CD4-positive, alpha-beta T cell (primary cell): ENCODE results near the gene FBLN5. TPM values are rescaled to one million over a fixed set of nuclear protein-coding genes. Genes with fewer than 3 reads are reported as not detected.

Experiments
- ATAC-seq: fragments of 200-7000 bp; cut with Tn5 transposase; one replicate; pipeline ENCODE4 v1.10.0; 2022; ENCODE audit warnings: mild to moderate bottlenecking; ENCODE audit not compliant: poor library complexity
- CTCF ChIA-PET: fragments of 350-600 bp; sonication (Branson Sonifier 250); formaldehyde crosslinking; loops from one replicate; lab custom pipeline; 2021; ENCODE audit warnings: antibody characterized with exemption, inconsistent platforms; lab: Charles Lee
- POLR2A ChIA-PET: fragments of 350-600 bp; sonication (Branson Sonifier 250); formaldehyde crosslinking; loops from one replicate; lab custom pipeline; 2021; ENCODE audit warnings: antibody characterized with exemption, inconsistent platforms; lab: Charles Lee
- DNase-seq, 14 experiments: peaks; one replicate each; pipeline ENCODE4 v3.0.0-alpha.2; 2013 to 2020; ENCODE audit warnings: mixed read lengths in 2 of 14
- H3K27ac ChIP-seq, 2 donors: one replicate each; pipeline versions ENCODE4 v1.5.1 to v1.7.0; 2013; ENCODE audit warnings: low read length in 2 of 2, low read depth in 1 of 2, mild to moderate bottlenecking in 1 of 2
- H3K27me3 ChIP-seq, 2 experiments: 1 replicate in 1 of 2; 2 replicates in 1 of 2; pipeline versions ENCODE4 v1.6.1 to v1.7.0; 2013; ENCODE audit warnings: low read length in 2 of 2, control low read depth in 1 of 2, mild to moderate bottlenecking in 1 of 2, moderate library complexity in 1 of 2; ENCODE audit not compliant: insufficient read depth in 2 of 2, control insufficient read depth in 1 of 2
- H3K36me3 ChIP-seq: one replicate; pipeline ENCODE4 v1.6.1; 2013; ENCODE audit warnings: low read length, control low read depth; ENCODE audit not compliant: insufficient read depth
- H3K4me1 ChIP-seq: one replicate; pipeline ENCODE4 v1.6.1; 2013; ENCODE audit warnings: low read length, control low read depth; ENCODE audit not compliant: insufficient read depth
- H3K4me3 ChIP-seq: one replicate; pipeline ENCODE4 v1.5.1; 2013; ENCODE audit warnings: mild to moderate bottlenecking, low read length, moderate library complexity
- H3K9me3 ChIP-seq, 2 experiments: 1 replicate in 1 of 2; 2 replicates in 1 of 2; pipeline versions ENCODE4 v1.6.1 to v1.7.0; 2013; ENCODE audit warnings: low read length in 2 of 2, mild to moderate bottlenecking in 2 of 2, control low read depth in 1 of 2, moderate library complexity in 1 of 2; ENCODE audit not compliant: control insufficient read depth in 1 of 2, insufficient read depth in 1 of 2
- H3K27ac Mint-ChIP-seq: one replicate; pipeline ENCODE4 v1.8.0; 2020; ENCODE audit warnings: mixed read lengths
- H3K27me3 Mint-ChIP-seq: one replicate; pipeline ENCODE4 v1.8.0; 2021; ENCODE audit warnings: mixed read lengths
- H3K36me3 Mint-ChIP-seq: one replicate; pipeline ENCODE4 v1.8.0; 2021; ENCODE audit warnings: low read depth, mixed read lengths
- H3K4me1 Mint-ChIP-seq: one replicate; pipeline ENCODE4 v1.8.0; 2021; ENCODE audit warnings: low read depth, mixed read lengths
- H3K4me3 Mint-ChIP-seq: one replicate; pipeline ENCODE4 v1.8.0; 2020; ENCODE audit warnings: mild to moderate bottlenecking, mixed read lengths
- H3K9me3 Mint-ChIP-seq: one replicate; pipeline ENCODE4 v1.8.0; 2020; ENCODE audit warnings: mixed read lengths
- intact Hi-C, 2 experiments: fragments of 100-400 bp; cut with DNase I in 1 of 2; cut with micrococcal nuclease in 1 of 2; formaldehyde crosslinking; loops; one replicate each; pipeline versions ENCODE4 v1.15.1 to v1.9.0; 2023 to 2025; cut with DNase I, micrococcal nuclease
- total RNA-seq, 174 experiments: library from RNA in 2 of 174; stranded (reverse) in 2 of 174; gene quantifications; one replicate each; pipeline ENCODE4 v1.2.3 and lab custom pipeline; 2021 to 2026
- TF ChIP-seq, protein P1 (sequence below): fragments of 200-600 bp; IDR thresholded peaks from one replicate; pipeline ENCODE4 v1.8.0; 2022; ENCODE audit warnings: antibody characterized with exemption, mild to moderate bottlenecking

Gene FBLN5
- total RNA-seq, 2 experiments from 2014 or later, result 1.2 to 1.5 TPM

DNA sequence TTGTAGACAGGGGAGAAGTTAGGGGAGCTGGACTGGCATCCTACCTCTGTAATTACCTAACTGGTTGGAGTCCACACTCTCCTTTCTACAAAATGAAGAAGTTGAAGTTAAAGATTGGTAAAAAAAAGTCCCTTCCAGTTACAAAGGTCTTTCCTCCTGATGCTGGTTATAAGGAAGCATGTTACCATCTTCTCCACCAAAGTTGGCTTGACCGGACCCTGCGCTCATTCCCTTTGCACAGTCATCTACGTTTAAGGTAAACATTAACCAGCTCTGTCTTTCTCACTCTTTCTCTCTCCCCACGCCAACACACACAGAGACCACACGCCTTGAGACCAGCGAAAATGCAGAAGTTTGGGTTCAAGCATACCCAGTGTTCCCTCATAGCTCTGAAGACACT lies 11.9 kb downstream of the FBLN5 start:
- ATAC-seq, result no peak
- Histone ChIP-seq H3K4me3 (no peak overlapping the region), H3K27ac (no peak overlapping the region), H3K9me3 (no peaks in the 10 kb centered on the region), H3K4me1 (no peaks in the 10 kb centered on the region), H3K27me3 (no peaks in the 10 kb centered on the region), H3K36me3 (no peaks in the 10 kb centered on the region)
- TF ChIP-seq, protein P1, sequence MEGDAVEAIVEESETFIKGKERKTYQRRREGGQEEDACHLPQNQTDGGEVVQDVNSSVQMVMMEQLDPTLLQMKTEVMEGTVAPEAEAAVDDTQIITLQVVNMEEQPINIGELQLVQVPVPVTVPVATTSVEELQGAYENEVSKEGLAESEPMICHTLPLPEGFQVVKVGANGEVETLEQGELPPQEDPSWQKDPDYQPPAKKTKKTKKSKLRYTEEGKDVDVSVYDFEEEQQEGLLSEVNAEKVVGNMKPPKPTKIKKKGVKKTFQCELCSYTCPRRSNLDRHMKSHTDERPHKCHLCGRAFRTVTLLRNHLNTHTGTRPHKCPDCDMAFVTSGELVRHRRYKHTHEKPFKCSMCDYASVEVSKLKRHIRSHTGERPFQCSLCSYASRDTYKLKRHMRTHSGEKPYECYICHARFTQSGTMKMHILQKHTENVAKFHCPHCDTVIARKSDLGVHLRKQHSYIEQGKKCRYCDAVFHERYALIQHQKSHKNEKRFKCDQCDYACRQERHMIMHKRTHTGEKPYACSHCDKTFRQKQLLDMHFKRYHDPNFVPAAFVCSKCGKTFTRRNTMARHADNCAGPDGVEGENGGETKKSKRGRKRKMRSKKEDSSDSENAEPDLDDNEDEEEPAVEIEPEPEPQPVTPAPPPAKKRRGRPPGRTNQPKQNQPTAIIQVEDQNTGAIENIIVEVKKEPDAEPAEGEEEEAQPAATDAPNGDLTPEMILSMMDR, result no peak
- H3K4me1 Mint-ChIP-seq, result no peaks in the 10 kb centered on the region
- ChIA-PET POLR2A (no interaction called here), CTCF (no interaction called here)
- H3K9me3 Mint-ChIP-seq, result no peaks in the 10 kb centered on the region
- H3K27me3 Mint-ChIP-seq, result peaks cover 3% of the 10 kb centered on the region
- H3K4me3 Mint-ChIP-seq, result no peak overlapping the region
- no peak overlapping the region for H3K27ac Mint-ChIP-seq
- no peaks in the 10 kb centered on the region for H3K36me3 Mint-ChIP-seq
- intact Hi-C loops, result no loop called here
- DNase-seq, result no peak

DNA sequence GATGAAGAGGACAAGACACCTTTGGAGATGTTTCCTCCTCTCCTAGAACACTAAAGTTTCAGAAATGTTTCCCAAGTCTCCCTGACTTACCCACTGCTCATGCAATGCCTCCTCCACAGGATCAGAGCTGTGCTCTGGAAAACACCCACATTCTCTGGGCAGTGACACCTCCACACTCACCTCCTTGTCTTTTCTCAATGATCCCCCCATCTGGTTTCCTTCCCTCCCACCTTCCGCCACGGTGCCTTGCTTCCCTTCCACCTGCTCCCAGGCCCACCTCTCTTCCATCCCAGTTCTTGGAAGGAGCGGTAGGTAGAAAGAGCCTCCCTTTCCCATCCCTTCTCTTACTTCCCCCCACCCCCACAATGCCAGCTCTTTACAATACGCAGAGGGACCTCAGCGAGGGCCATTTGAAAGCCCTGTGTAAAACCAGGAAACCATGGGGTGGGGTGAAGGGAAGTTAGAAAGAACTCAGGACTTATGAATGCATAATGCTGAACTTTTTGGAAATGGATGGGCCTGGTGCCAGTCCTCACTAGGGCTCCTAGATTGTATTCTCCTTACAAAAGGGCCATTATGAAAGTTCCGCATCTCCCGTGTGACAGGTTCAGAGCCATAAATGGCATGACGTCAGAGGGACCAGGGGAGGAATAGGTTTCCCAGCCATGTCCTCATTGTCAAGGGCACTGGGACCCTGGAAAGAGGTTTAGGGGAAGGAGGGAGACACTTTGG lies 12.8 kb downstream of the FBLN5 start:
- Mint-ChIP-seq H3K27ac (no peak overlapping the region), H3K4me1 (no peaks in the 10 kb centered on the region), H3K36me3 (no peaks in the 10 kb centered on the region), H3K27me3 (no peaks in the 10 kb centered on the region), H3K4me3 (no peak overlapping the region), H3K9me3 (no peaks in the 10 kb centered on the region)
- Histone ChIP-seq H3K27ac (no peak overlapping the region), H3K9me3 (no peaks in the 10 kb centered on the region), H3K4me1 (no peaks in the 10 kb centered on the region), H3K36me3 (no peaks in the 10 kb centered on the region), H3K27me3 (no peaks in the 10 kb centered on the region), H3K4me3 (no peak overlapping the region)
- CTCF ChIA-PET, result no interaction called here
- POLR2A ChIA-PET, result no interaction called here
- no peak for ATAC-seq
- DNase-seq, result no peak
- intact Hi-C loops, result no loop called here
- TF ChIP-seq, protein P1, result no peak

DNA sequence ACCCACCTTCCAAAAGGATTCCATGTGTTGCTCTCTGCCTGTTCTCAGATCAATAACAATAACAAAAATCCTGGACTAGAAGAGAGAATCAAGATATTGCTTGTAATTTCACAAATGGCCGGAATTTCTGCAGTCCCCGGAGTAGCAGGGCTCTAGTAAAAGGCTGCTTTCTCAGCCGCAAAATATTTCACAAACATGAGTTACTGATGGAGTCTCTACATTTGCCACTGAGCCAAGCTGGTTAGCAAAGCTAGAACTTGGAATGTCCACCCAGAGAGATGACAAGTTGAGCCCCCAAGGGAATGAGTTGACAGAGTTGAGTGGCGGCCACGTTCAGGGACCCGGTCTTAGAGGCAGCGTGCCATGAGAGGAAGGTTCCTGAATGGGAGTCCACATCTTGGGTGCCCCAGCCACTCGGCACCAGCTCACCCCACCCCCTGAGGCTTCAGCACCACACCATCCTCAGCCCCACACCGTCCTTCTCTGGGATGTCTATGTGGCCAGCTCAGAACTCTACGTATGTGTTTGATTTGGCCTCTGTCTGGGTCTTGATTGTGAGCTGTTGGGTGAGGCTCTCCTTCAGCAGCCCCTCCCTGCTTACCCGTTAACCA lies 15.9 kb downstream of the FBLN5 start:
- no peaks in the 10 kb centered on the region for H3K36me3 Mint-ChIP-seq
- H3K9me3 ChIP-seq, result no peaks in the 10 kb centered on the region
- H3K4me1 Mint-ChIP-seq, result no peaks in the 10 kb centered on the region
- TF ChIP-seq, protein P1, result no peak
- intact Hi-C loops, result no loop called here
- no peak overlapping the region for H3K27ac ChIP-seq
- no peak overlapping the region for H3K4me3 ChIP-seq
- ChIA-PET CTCF (no interaction called here), POLR2A (no interaction called here)
- no peaks in the 10 kb centered on the region for H3K9me3 Mint-ChIP-seq
- DNase-seq, result no peak
- no peaks in the 10 kb centered on the region for H3K27me3 Mint-ChIP-seq
- H3K4me3 Mint-ChIP-seq, result no peak overlapping the region
- H3K36me3 ChIP-seq, result no peaks in the 10 kb centered on the region
- H3K4me1 ChIP-seq, result no peaks in the 10 kb centered on the region
- no peak overlapping the region for H3K27ac Mint-ChIP-seq
- ATAC-seq, result no peak
- H3K27me3 ChIP-seq, result no peaks in the 10 kb centered on the region
